DND-41 (cell line): ENCODE results near the gene MC5R.

ENCODE experiments used
- CTCF ChIP-seq: IDR thresholded peaks from 2 replicates; pipeline ENCODE4 v1.5.1; 2012; ENCODE audit warnings: borderline replicate concordance, low read length, moderate library complexity, mild to moderate bottlenecking; ENCODE audit not compliant: poor library complexity, severe bottlenecking; ENCODE audit errors: extremely low read depth
- EZH2 ChIP-seq: IDR thresholded peaks from 3 replicates; pipeline ENCODE4 v1.6.1; 2012; ENCODE audit warnings: borderline replicate concordance, low read depth, mild to moderate bottlenecking, moderate library complexity, low read length, inconsistent platforms; ENCODE audit not compliant: severe bottlenecking

DNA sequence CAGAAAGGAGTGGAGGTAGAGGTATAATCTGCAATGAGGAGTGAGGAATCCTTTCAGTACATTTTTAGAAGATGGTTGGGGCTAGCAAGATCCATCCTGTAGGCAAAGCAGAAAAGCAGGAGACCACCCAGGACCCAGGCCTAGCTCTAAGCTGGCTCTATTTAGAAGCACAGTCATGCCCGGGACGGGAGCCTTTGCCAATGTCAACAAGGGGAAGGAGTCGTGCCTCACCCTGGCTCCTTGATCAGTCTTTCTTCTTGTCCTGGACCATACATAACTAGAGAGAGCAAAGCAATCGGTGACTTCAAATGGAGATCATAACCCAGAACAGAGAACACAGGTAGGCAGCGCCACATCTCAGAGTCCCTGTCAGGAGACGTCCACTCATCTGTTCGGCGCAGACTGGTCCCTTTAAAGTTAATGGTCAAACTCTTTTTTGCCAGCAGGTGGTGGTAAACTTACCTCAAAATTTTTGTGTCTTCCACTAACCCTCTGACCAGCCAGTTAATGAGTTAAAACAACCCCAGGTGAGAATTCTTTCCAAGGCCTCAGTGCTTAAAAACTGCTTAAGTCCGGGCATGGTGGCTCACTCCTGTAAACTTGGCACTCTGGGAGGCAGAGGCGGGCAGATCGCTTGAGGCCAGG lies 8.0 kb downstream of the MC5R start:
- no peak for TF ChIP-seq EZH2
- peak; percentile 18 for TF ChIP-seq CTCF
